NT2/D1 (cell line): ENCODE data around the gene FRAS1.

Source experiments
- SUZ12 ChIP-seq: IDR thresholded peaks from 2 replicates; pipeline ENCODE4 v1.6.1; 2011; ENCODE audit not compliant: insufficient read length, insufficient read depth; ENCODE audit errors: extremely low read depth
- YY1 ChIP-seq: IDR thresholded peaks from 2 replicates; pipeline ENCODE4 v1.6.1; 2011; ENCODE audit not compliant: insufficient read length, insufficient read depth
- ZNF274 ChIP-seq: IDR thresholded peaks from 2 replicates; pipeline ENCODE4 v1.6.1; 2011; ENCODE audit warnings: mild to moderate bottlenecking, low read depth, low read length

GRCh38 chr4:78318126-78318525, 261.0 kb downstream of the FRAS1 start:
- no peak for TF ChIP-seq ZNF274
- no peak for TF ChIP-seq SUZ12
- TF ChIP-seq YY1 = no peak
